HL-60 (cell line): ENCODE data around the gene GTF2H1.

Experiments
- CTCF ChIP-seq: IDR thresholded peaks from one replicate; pipeline ENCODE4 v1.5.1; 2011; ENCODE audit warnings: low read length, control low read depth, inconsistent platforms; ENCODE audit not compliant: insufficient read depth
- GABPA ChIP-seq: IDR thresholded peaks from 2 replicates; pipeline ENCODE4 v1.6.1; 2012; ENCODE audit warnings: low read depth
- POLR2AphosphoS5 ChIP-seq: IDR thresholded peaks from 2 replicates; pipeline ENCODE4 v1.6.1; 2012; ENCODE audit warnings: low read depth
- SPI1 ChIP-seq: IDR thresholded peaks from 2 replicates; pipeline ENCODE4 v1.6.1; 2012; ENCODE audit warnings: low read depth, mild to moderate bottlenecking, borderline replicate concordance

DNA sequence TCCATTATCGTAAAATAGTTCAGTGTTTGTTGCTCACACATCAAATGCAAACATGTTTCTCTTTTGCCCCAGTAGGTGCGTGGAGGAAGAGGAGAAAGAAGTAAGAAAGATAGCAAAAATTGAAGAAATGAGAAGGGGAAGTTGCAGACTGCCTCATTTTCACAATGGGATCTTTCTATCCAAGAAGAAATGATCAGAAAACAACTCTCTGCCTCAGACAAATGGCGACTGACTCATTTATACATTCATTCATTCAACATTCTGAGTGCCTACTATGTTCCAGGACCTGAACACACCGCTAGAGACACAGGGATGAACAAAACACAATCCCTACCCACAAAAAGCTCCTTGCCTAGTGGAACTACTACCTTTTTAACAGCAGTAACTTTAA is 794 bp upstream of the GTF2H1 start:
- TF ChIP-seq SPI1 (no peak), GABPA (no peak), CTCF (no peak), POLR2AphosphoS5 (no peak)
